MCF 10A (cell line): ENCODE measurements around the gene JUND. TPM values are rescaled to one million over a fixed set of nuclear protein-coding genes. Genes with fewer than 3 reads are reported as not detected.

Experiments used
- BruUV-seq: library from RNA; stranded (reverse); fragments of 400-500 nt; replicated peaks from 2 replicates; lab custom pipeline; 2021; lab: Mats Ljungman, UMichigan
- CTCF ChIA-PET: fragments of 300-600 bp; sonication (Branson Sonifier 250); formaldehyde crosslinking; extraction: SDS; loops from one replicate; lab custom pipeline; 2021; ENCODE audit warnings: antibody characterized with exemption, inconsistent platforms; lab: Yijun Ruan, JAX
- POLR2A ChIA-PET: fragments of 300-600, 350-650 bp; sonication (Branson Sonifier 250); formaldehyde crosslinking; extraction: SDS; loops from one replicate; lab custom pipeline; 2020; ENCODE audit warnings: antibody characterized with exemption, inconsistent platforms; lab: Yijun Ruan, JAX
- DNase-seq: peaks from one replicate; pipeline ENCODE4 v3.0.0-alpha.2; 2018; ENCODE audit not compliant: unreplicated experiment
- H3K27ac Mint-ChIP-seq: one replicate; pipeline ENCODE4 v1.8.0; 2022; ENCODE audit warnings: mild to moderate bottlenecking, low read depth, mixed read lengths; ENCODE audit not compliant: unreplicated experiment
- H3K27me3 Mint-ChIP-seq: one replicate; pipeline ENCODE4 v1.8.0; 2022; ENCODE audit warnings: mixed read lengths; ENCODE audit not compliant: insufficient read depth, unreplicated experiment
- H3K36me3 Mint-ChIP-seq: one replicate; pipeline ENCODE4 v1.8.0; 2022; ENCODE audit warnings: mild to moderate bottlenecking, moderate library complexity, mixed read lengths; ENCODE audit not compliant: insufficient read depth, unreplicated experiment
- H3K4me1 Mint-ChIP-seq: one replicate; pipeline ENCODE4 v1.8.0; 2022; ENCODE audit warnings: mixed read lengths; ENCODE audit not compliant: insufficient read depth, unreplicated experiment
- H3K4me3 Mint-ChIP-seq: one replicate; pipeline ENCODE4 v1.8.0; 2022; ENCODE audit warnings: mild to moderate bottlenecking, moderate library complexity, mixed read lengths; ENCODE audit not compliant: unreplicated experiment
- H3K9me3 Mint-ChIP-seq: one replicate; pipeline ENCODE4 v1.8.0; 2022; ENCODE audit warnings: mixed read lengths; ENCODE audit not compliant: unreplicated experiment
- CTCF ChIP-seq: fragments of 200-600 bp; IDR thresholded peaks from one replicate; pipeline ENCODE4 v1.8.0; 2022; ENCODE audit warnings: antibody characterized with exemption, mild to moderate bottlenecking; ENCODE audit not compliant: unreplicated experiment
- intact Hi-C: fragments of 100-400 bp; cut with micrococcal nuclease; formaldehyde crosslinking; loops from 2 replicates; pipeline ENCODE4 v1.14.1; 2022
- total RNA-seq: library from RNA; stranded (reverse); gene quantifications from 2 replicates; pipeline ENCODE4 v1.2.3, GENCODE V29; 2022

The JUND gene
- total RNA-seq, 1 experiment from 2014 or later: 120 TPM

- ChIA-PET POLR2A (no interaction called here), CTCF (interaction anchor here (0.6 to 1.8 kb wide), 4 partner anchors 13 to 157 kb away, joined by 3 to 5 read pairs (median 4); partner anchors contain the start of gene LSM4)
- BruUV-seq: no TSS peak
- Mint-ChIP-seq H3K27me3 (no peaks in the 10 kb centered on the region), H3K9me3 (no peaks in the 10 kb centered on the region), H3K4me3 (no peak overlapping the region), H3K27ac (no peak overlapping the region), H3K36me3 (peaks cover 53% of the 10 kb centered on the region), H3K4me1 (peaks cover 2% of the 10 kb centered on the region)
- DNase-seq: no peak
- no peak for TF ChIP-seq CTCF
- intact Hi-C loops: no loop called here
These were observed 28.2 kb upstream of the JUND start for GRCh38 chr19:18309525-18310064.

- Mint-ChIP-seq H3K9me3 (no peaks in the 10 kb centered on the region), H3K27ac (no peak overlapping the region), H3K27me3 (no peaks in the 10 kb centered on the region), H3K4me3 (no peak overlapping the region), H3K4me1 (peaks cover 9% of the 10 kb centered on the region), H3K36me3 (peaks cover 47% of the 10 kb centered on the region)
- CTCF ChIA-PET: interaction anchor here (1.3 kb wide), 1 partner anchor 20 kb away, joined by 4 read pairs; no protein-coding TSS in a partner anchor
- intact Hi-C loops: no loop called here
- POLR2A ChIA-PET: no interaction called here
- TF ChIP-seq CTCF: no peak
- no TSS peak for BruUV-seq
- no peak for DNase-seq
These were observed 27.5 kb upstream of the JUND start for GRCh38 chr19:18308948-18309325.

GRCh38 chr19:18308051-18308947 is 26.9 kb upstream of the JUND start:
- Mint-ChIP-seq H3K4me1 (peaks cover 15% of the 10 kb centered on the region), H3K36me3 (peaks cover 42% of the 10 kb centered on the region), H3K27ac (no peak overlapping the region), H3K27me3 (no peaks in the 10 kb centered on the region), H3K9me3 (no peaks in the 10 kb centered on the region), H3K4me3 (no peak overlapping the region)
- no TSS peak for BruUV-seq
- no peak for DNase-seq
- CTCF ChIA-PET: interaction anchor here (0.6 to 1.3 kb wide), 3 partner anchors 12 to 20 kb away, joined by 3 to 4 read pairs (median 3); no protein-coding TSS in a partner anchor
- POLR2A ChIA-PET: no interaction called here
- TF ChIP-seq CTCF: no peak
- intact Hi-C loops: no loop called here

GRCh38 chr19:18307271-18307681 is 25.9 kb upstream of the JUND start:
- no peaks in the 10 kb centered on the region for H3K9me3 Mint-ChIP-seq
- H3K4me3 Mint-ChIP-seq: no peak overlapping the region
- H3K4me1 Mint-ChIP-seq: peaks cover 16% of the 10 kb centered on the region
- no TSS peak for BruUV-seq
- peaks cover 32% of the 10 kb centered on the region for H3K36me3 Mint-ChIP-seq
- CTCF ChIA-PET: interaction anchor here (0.5 to 1.0 kb wide), 2 partner anchors 14 to 27 kb away, joined by 3 read pairs; no protein-coding TSS in a partner anchor
- intact Hi-C loops: no loop called here
- TF ChIP-seq CTCF: no peak
- no peak for DNase-seq
- POLR2A ChIA-PET: no interaction called here
- H3K27ac Mint-ChIP-seq: no peak overlapping the region
- no peaks in the 10 kb centered on the region for H3K27me3 Mint-ChIP-seq
